MM.1S (cell line): Measurements from ENCODE around the gene WDPCP.

Experiments used
- CTCF ChIP-seq: fragments of 300-600 bp; sonication (generic); IDR thresholded peaks from 2 replicates; pipeline ENCODE4 v1.5.1; 2016; ENCODE audit warnings: antibody characterized with exemption, low read length, mixed read lengths
- EZH2 ChIP-seq: fragments of 300-600 bp; sonication (generic); optimal IDR thresholded peaks from 2 replicates; pipeline ENCODE3; 2017; ENCODE audit warnings: low read depth, mild to moderate bottlenecking, antibody characterized with exemption, low read length, mixed read lengths

GRCh38 chr2:63261137-63261621 lies 327.1 kb downstream of the WDPCP start:
- TF ChIP-seq EZH2 (no peak), CTCF (no peak)
